RWPE2 (cell line): ENCODE measurements around the gene HAPLN1.

Experiments used
- ATAC-seq: fragments of 200-7000 bp; cut with Tn5 transposase; 3 replicates; pipeline ENCODE4 v1.9.1; 2021; ENCODE audit warnings: low read depth
- DNase-seq: peaks from one replicate; pipeline ENCODE4 v3.0.0-alpha.2; 2020; ENCODE audit warnings: low spot score
- H3K27ac ChIP-seq: fragments of 450-650 bp; 2 replicates; pipeline ENCODE4 v1.5.1; 2017; ENCODE audit warnings: mild to moderate bottlenecking; ENCODE audit not compliant: poor library complexity, severe bottlenecking
- H3K27me3 ChIP-seq: fragments of 250-450 bp; sonication (Bioruptor Pico); 2 replicates; pipeline ENCODE4 v1.5.1; 2021; ENCODE audit warnings: mild to moderate bottlenecking, moderate library complexity; ENCODE audit not compliant: insufficient read depth, poor library complexity, severe bottlenecking
- H3K36me3 ChIP-seq: fragments of 250-450 bp; sonication (Bioruptor Pico); 2 replicates; pipeline ENCODE4 v1.5.1; 2020; ENCODE audit warnings: low read depth, mild to moderate bottlenecking, moderate library complexity
- H3K4me1 ChIP-seq: fragments of 250-450 bp; sonication (Bioruptor Pico); 2 replicates; pipeline ENCODE4 v1.5.1; 2021; ENCODE audit warnings: mild to moderate bottlenecking, moderate library complexity; ENCODE audit not compliant: insufficient read depth, poor library complexity, severe bottlenecking
- H3K4me3 ChIP-seq: fragments of 250-450 bp; sonication (Bioruptor Pico); 2 replicates; pipeline ENCODE4 v1.5.1; 2021; ENCODE audit warnings: mild to moderate bottlenecking, moderate library complexity; ENCODE audit not compliant: severe bottlenecking
- H3K9me3 ChIP-seq: fragments of 250-450 bp; sonication (Bioruptor Pico); 2 replicates; pipeline ENCODE4 v1.5.1; 2021; ENCODE audit warnings: mild to moderate bottlenecking, moderate library complexity; ENCODE audit not compliant: severe bottlenecking
- TF ChIP-seq, protein P1 (sequence below): fragments of 450-650 bp; IDR thresholded peaks from one replicate; pipeline ENCODE4 v1.5.1; 2017; ENCODE audit warnings: mild to moderate bottlenecking, moderate library complexity; ENCODE audit not compliant: poor library complexity, severe bottlenecking

Gene HAPLN1

DNA sequence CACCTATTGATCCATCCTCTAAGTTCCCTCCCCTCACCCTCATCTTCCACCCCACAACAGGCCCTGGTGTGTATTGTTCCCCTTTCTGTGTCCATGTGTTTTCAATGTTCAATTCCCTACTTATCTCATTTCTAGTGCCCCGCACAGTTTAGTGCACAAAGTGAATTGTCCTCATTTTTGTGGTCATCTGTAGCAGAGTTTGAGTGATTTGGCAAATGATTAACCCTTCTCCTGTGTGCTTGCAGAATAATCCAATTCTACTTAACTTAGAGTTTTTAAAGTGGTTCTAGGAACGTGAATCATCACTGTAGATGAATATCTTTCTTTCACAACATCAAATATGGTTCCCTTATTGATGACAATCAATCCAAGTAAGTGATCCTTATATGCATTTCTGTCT lies 6.3 kb upstream of the HAPLN1 start:
- no peaks in the 10 kb centered on the region for H3K4me1 ChIP-seq
- H3K36me3 ChIP-seq: no peaks in the 10 kb centered on the region
- no peak overlapping the region for H3K27ac ChIP-seq
- no peaks in the 10 kb centered on the region for H3K9me3 ChIP-seq
- no peak overlapping the region for H3K4me3 ChIP-seq
- H3K27me3 ChIP-seq: peaks cover 10% of the 10 kb centered on the region
- ATAC-seq (no peak), DNase-seq (no peak)
- TF ChIP-seq, protein P1, sequence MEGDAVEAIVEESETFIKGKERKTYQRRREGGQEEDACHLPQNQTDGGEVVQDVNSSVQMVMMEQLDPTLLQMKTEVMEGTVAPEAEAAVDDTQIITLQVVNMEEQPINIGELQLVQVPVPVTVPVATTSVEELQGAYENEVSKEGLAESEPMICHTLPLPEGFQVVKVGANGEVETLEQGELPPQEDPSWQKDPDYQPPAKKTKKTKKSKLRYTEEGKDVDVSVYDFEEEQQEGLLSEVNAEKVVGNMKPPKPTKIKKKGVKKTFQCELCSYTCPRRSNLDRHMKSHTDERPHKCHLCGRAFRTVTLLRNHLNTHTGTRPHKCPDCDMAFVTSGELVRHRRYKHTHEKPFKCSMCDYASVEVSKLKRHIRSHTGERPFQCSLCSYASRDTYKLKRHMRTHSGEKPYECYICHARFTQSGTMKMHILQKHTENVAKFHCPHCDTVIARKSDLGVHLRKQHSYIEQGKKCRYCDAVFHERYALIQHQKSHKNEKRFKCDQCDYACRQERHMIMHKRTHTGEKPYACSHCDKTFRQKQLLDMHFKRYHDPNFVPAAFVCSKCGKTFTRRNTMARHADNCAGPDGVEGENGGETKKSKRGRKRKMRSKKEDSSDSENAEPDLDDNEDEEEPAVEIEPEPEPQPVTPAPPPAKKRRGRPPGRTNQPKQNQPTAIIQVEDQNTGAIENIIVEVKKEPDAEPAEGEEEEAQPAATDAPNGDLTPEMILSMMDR: no peak

DNA sequence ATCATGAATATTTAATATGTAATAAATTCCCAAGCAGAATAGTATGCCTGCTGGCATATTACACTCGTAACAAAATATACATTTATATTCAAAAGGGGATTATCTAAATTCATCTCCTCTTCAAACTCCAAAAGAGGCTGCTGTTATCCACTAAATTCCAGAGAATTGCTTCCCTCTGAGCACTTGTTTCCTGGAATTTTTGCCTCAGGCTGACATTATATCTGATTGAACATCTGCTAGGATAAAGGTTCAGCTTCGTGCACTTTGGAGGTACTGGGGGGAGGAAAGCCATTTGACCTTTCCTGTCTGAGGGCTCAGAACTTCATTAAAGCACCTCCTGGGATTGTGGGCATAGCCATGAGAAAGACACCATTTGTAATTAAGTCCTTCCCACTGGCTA lies 4.3 kb upstream of the HAPLN1 start:
- no peak for DNase-seq
- H3K27ac ChIP-seq: no peak overlapping the region
- no peak for ATAC-seq

DNA sequence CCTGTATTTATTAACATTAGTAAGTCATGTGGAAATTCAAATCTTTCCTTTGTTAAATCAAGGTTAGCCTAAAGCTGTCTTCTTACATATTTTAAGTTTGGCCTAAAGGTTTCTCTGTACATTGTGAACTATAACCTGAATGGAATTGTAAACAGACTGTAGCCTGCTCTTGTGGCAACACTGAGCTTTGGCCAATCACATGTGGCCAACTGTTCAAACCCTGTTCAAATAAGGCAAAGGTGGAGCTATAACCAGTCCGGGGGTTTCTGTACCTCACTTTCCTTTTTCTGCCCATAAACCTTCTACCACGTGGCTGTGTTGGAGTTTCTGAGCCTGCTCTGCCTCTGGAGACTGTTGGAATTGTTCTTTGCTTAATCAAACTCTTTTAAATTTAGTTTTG lies 3.3 kb upstream of the HAPLN1 start:
- Histone ChIP-seq H3K9me3 (no peaks in the 10 kb centered on the region), H3K4me3 (no peak overlapping the region), H3K36me3 (no peaks in the 10 kb centered on the region), H3K27me3 (peaks cover 34% of the 10 kb centered on the region), H3K27ac (no peak overlapping the region), H3K4me1 (no peaks in the 10 kb centered on the region)
- no peak for ATAC-seq
- no peak for DNase-seq
- TF ChIP-seq, protein P1: no peak

More for the DNA sequence above, 4.3 kb upstream of the HAPLN1 start:
- TF ChIP-seq, protein P1: no peak
- Histone ChIP-seq H3K4me3 (no peak overlapping the region), H3K36me3 (no peaks in the 10 kb centered on the region), H3K27me3 (peaks cover 29% of the 10 kb centered on the region), H3K4me1 (no peaks in the 10 kb centered on the region), H3K9me3 (no peaks in the 10 kb centered on the region)

DNA sequence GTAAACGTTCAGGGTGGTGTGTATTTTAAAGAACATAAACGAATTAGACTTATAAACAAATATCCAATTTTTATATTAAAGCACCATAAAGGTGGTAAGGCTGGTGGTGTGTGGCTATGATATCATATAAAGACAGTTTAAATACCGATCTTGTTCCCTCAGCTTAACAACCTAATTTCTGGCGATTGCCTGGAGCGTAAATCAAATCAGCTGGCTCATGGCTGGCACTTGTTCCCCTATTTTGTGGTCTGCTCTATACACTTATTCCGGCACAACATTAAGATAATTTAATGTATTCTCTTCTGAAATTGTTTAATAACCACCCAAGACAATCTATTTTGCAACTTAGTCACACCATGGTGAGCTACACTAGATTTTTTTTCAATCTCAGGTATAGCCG lies 2.4 kb upstream of the HAPLN1 start:
- no peaks in the 10 kb centered on the region for H3K4me1 ChIP-seq
- H3K27ac ChIP-seq: no peak overlapping the region
- H3K9me3 ChIP-seq: no peaks in the 10 kb centered on the region
- TF ChIP-seq, protein P1: no peak
- no peaks in the 10 kb centered on the region for H3K36me3 ChIP-seq
- H3K4me3 ChIP-seq: no peak overlapping the region
- DNase-seq (no peak), ATAC-seq (no peak)
- H3K27me3 ChIP-seq: peaks cover 34% of the 10 kb centered on the region

DNA sequence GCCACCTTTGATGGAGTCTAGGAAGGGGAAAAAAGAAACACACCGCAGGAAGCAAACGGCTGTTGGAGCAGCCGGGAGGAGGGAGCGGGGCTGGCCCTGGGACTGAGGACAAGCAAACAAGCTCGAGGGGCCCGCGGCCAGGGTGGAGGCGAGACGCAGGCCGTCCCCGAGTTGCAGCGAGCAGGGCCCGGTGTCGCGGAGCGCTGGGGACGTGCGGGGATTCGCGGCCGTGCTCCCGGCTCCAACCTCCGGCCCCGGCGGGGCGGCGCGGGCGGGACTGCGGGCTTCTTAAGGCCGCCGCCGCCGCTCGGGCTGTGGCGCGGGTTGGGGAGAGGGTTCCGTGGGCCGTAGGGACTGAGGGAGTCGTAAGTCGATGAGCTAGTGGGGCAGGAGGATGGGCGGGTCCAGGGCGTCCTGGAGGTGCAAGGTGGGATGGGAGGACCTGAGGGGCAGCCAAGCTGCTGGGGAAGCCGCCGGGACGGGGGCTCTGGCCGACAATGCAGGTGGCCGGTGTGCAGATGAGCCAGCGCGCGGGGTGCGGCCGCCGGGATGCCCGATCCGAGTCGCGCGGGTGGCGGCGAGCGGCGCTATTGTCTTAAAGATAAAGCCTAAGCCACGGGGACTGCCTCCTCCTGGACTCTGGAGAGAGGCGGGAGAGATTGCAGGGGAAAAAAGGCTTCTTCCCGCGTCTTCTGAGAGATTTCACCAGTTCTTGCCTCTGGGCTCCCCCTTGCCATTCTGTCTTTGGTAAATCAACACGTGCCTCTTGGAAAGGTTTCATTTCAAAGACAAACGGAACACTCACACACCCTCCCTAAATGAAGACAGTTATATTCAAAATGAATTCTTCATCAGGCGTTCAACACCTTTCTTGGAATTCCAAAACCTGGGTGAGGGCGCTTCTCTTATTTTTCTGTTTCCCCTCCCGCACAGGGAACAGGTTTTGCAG lies 1.6 kb upstream of the HAPLN1 start:
- no peaks in the 10 kb centered on the region for H3K4me1 ChIP-seq
- DNase-seq (peak; percentile 81), ATAC-seq (peak; percentile 92)
- H3K4me3 ChIP-seq: peak overlapping the region; percentile 46
- no peaks in the 10 kb centered on the region for H3K36me3 ChIP-seq
- H3K9me3 ChIP-seq: no peaks in the 10 kb centered on the region
- peaks cover 38% of the 10 kb centered on the region for H3K27me3 ChIP-seq
- no peak overlapping the region for H3K27ac ChIP-seq
- TF ChIP-seq, protein P1: peak; percentile 92
